SK-N-MC (cell line): ENCODE results near the gene RAD51D.

Source experiments
- DNase-seq: peaks from one replicate; pipeline ENCODE4 v3.0.0-alpha.2; 2011; ENCODE audit warnings: low read depth, low spot score
- H3K27ac ChIP-seq: fragments of 200-600 bp; sonication (generic); 2 replicates; pipeline ENCODE4 v1.5.1; 2016; ENCODE audit warnings: mixed run types
- H3K36me3 ChIP-seq: fragments of 200-600 bp; sonication (generic); 2 replicates; pipeline ENCODE4 v1.6.1; 2017; ENCODE audit warnings: antibody characterized with exemption, low read length, mixed read lengths; ENCODE audit not compliant: insufficient read depth
- H3K4me3 ChIP-seq: fragments of 200-600 bp; sonication (generic); 2 replicates; pipeline ENCODE4 v1.5.1; 2016
- H3K9ac ChIP-seq: fragments of 200-600 bp; sonication (generic); 2 replicates; pipeline ENCODE4 v1.8.0; 2017; ENCODE audit warnings: mixed run types, mixed read lengths; ENCODE audit not compliant: insufficient read length
- H3K9me3 ChIP-seq: fragments of 200-600 bp; sonication (generic); 2 replicates; pipeline ENCODE4 v1.6.1; 2017; ENCODE audit warnings: low read depth, mild to moderate bottlenecking, antibody characterized with exemption, low read length, moderate library complexity, mixed read lengths
- EZH2 ChIP-seq: fragments of 200-600 bp; sonication (generic); IDR thresholded peaks from one replicate; pipeline ENCODE4 v1.6.1; 2017; ENCODE audit warnings: antibody characterized with exemption
- FOXP2 ChIP-seq: optimal IDR thresholded peaks from 2 replicates; pipeline ENCODE3; 2011; ENCODE audit warnings: mild to moderate bottlenecking, moderate library complexity; ENCODE audit not compliant: insufficient read depth; ENCODE audit errors: extremely low read length, control extremely low read depth
- POLR2AphosphoS5 ChIP-seq: IDR thresholded peaks from 2 replicates; pipeline ENCODE4 v1.6.1; 2012; ENCODE audit warnings: mild to moderate bottlenecking, low read depth, low read length, borderline replicate concordance

The RAD51D gene

DNA sequence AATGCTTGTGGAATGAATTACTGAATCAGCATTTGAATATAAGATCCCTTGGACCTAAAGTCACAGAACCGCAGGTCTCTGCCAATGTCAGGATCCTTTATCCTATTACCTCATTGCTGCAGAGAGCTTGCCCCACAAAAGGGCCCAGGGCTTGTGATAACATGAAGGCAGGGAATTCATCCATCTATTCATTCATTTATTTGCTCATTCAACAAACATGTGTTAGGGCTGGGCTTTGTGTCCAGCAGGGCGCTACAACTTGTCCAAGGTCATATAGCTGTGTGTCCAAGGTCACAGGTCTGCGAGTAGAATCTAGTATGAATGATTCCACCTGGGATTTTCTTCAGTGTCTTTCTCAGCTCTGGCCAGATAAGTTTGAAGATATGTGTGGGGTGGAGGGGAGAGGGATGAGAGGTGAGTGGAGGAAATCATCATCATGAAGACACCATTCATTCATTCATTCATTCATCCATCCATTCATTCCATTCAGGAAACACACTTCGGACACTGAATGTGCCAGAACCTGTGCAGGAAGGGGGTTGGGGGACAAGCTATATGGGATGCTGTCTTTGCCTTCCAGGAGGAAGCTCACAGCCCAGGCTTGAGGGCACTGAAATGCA lies 26.7 kb upstream of the RAD51D start:
- H3K9me3 ChIP-seq, result no peaks in the 10 kb centered on the region
- TF ChIP-seq POLR2AphosphoS5 (no peak), EZH2 (no peak), FOXP2 (no peak)
- no peak for DNase-seq
- H3K4me3 ChIP-seq, result no peak overlapping the region
- no peak overlapping the region for H3K9ac ChIP-seq
- H3K27ac ChIP-seq, result no peak overlapping the region
- H3K36me3 ChIP-seq, result no peaks in the 10 kb centered on the region

DNA sequence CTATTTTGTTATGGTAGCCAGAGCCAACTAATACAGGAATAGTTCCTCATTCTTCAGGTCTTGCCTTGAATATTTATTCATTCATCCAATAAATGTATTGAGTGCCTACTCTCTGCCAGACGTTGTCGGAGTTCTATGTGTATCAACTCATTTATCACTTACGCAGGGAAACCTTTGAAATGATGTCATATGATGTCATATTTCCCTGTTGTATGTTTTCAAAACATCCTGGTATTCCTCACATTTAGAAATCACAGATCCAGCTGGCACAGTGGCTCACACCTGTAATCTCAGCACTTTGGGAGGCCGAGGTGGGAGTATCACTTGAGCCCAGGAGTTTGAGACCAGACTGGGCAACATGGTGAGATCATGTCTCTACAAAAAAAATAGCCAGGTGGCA lies 25.2 kb upstream of the RAD51D start:
- no peak for DNase-seq
- TF ChIP-seq POLR2AphosphoS5 (no peak), EZH2 (no peak), FOXP2 (no peak)
- Histone ChIP-seq H3K27ac (no peak overlapping the region), H3K36me3 (peaks cover under 1% of the 10 kb centered on the region), H3K9me3 (no peaks in the 10 kb centered on the region), H3K9ac (no peak overlapping the region), H3K4me3 (no peak overlapping the region)

DNA sequence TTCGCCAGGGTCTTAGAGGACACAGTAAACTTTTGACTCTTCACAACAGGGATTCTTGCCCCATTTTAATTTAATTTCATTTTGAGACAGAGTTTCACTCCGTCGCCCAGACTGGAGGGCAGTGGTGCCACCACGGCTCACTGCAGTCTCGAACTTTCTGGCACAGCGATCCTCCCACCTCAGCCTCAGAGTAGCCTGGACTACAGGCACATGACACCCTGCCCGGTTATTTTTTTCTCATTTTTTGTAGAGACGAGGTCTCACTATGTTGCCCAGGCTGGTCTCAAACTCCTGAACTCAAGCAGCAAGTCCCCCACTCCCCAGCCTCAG lies 22.8 kb upstream of the RAD51D start:
- Histone ChIP-seq H3K9ac (no peak overlapping the region), H3K9me3 (no peaks in the 10 kb centered on the region), H3K4me3 (peak overlapping the region; percentile 95; the same call in 1 of the 2 replicates), H3K27ac (no peak overlapping the region), H3K36me3 (peaks cover 23% of the 10 kb centered on the region)
- no peak for DNase-seq
- TF ChIP-seq EZH2 (no peak), FOXP2 (no peak), POLR2AphosphoS5 (no peak)

DNA sequence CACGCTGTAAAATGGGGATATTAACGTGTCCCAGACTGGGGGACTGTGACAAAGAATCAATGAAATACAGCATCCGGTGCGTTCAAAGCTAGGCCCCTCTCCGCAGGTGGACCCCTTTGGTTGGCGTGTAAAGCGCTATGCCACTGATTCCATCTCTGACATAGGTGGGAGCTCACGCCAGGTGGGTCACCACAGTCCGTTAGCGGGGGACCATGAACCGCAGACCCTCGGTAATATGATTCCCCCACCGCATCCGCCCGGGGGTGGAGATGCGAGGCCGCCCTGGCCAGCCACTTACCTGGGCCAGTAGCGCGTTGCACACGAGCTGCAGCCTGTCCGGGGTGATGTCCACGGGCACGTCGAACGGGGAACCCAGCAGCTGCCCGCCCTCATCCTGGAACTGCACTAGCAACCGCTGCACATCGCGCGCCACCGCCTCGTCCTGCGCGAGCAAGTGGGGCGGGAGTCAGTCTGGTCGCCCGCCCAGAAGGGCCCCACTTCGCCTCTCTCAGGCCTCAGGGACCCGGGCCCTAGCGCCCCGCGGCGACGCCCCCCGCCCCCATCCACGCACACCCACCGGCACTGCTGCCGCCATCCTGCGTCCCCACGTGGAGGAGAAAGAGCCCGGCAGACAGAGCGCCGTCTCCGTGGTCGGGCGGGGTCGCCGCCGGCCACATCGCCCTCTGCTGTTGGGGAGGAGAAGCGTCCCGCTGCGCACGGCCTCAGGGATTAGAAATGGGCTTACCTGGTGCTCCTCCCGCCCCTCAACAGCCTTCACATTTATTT lies 22.2 kb upstream of the RAD51D start, which contains the start of gene NLE1:
Gene NLE1, minus strand, starts transcription at position 623 of the 786 bp plus-strand sequence. Its CDS starts 28 bp downstream, at position 595.
- TF ChIP-seq EZH2, result no peak
- peak; percentile 91 for TF ChIP-seq POLR2AphosphoS5
- Histone ChIP-seq H3K9ac (peak within 1 kb of the TSS; percentile 87), H3K4me3 (peak within 1 kb of the TSS; percentile 95), H3K27ac (no peak within 1 kb of the TSS), H3K36me3 (peaks cover 29% of the 10 kb centered on the region), H3K9me3 (no peaks in the 10 kb centered on the region)
- no peak for DNase-seq

DNA sequence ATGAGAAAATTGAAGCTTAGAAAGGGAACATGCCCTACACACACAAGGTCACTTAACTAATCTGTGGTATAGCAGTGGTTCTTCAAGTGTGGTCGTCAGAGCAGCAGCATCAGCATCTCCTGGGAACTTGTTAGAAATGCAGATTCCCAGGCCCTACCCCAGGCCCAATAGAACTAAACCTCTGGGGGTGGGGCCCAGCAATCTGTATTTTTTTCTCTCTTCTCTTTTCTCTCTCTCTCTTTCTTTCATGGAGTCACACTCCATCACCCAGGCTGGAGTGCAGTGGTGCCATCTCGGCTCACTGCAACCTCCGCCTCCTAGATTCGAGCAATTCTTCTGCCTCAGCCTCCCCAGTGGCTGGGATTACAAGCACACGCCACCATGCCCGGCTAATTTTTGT lies 18.6 kb upstream of the RAD51D start:
- no peak overlapping the region for H3K4me3 ChIP-seq

DNA sequence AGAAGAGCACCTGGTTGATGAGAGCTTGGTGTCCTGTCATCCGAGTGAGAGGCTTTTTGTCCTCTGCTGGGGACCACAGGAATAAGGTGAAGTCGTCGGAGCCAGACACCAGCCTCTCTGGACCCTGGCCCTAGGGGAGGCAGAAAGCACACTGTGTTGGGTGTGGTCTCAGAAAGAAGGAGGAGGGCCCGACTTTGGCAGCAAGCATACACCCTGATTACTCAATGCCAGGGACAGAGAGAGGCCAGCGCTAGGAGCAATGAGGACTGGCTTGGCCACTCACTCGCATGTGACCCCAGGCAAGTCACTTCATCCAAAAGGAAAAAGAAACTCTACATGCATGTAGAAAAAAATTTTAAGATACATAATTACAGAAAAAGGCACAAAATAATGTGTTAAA lies 15.7 kb upstream of the RAD51D start:
- no peak overlapping the region for H3K4me3 ChIP-seq
- H3K27ac ChIP-seq, result no peak overlapping the region
- no peak for TF ChIP-seq FOXP2
- TF ChIP-seq EZH2, result no peak
- no peak for TF ChIP-seq POLR2AphosphoS5
- peaks cover 89% of the 10 kb centered on the region for H3K36me3 ChIP-seq
- no peak for DNase-seq
- H3K9me3 ChIP-seq, result no peaks in the 10 kb centered on the region
- H3K9ac ChIP-seq, result no peak overlapping the region

More for the DNA sequence above, 18.6 kb upstream of the RAD51D start:
- H3K27ac ChIP-seq, result no peak overlapping the region
- H3K36me3 ChIP-seq, result peaks cover 65% of the 10 kb centered on the region
- no peak for TF ChIP-seq FOXP2
- no peak for DNase-seq
- H3K9me3 ChIP-seq, result no peaks in the 10 kb centered on the region
- no peak overlapping the region for H3K9ac ChIP-seq

DNA sequence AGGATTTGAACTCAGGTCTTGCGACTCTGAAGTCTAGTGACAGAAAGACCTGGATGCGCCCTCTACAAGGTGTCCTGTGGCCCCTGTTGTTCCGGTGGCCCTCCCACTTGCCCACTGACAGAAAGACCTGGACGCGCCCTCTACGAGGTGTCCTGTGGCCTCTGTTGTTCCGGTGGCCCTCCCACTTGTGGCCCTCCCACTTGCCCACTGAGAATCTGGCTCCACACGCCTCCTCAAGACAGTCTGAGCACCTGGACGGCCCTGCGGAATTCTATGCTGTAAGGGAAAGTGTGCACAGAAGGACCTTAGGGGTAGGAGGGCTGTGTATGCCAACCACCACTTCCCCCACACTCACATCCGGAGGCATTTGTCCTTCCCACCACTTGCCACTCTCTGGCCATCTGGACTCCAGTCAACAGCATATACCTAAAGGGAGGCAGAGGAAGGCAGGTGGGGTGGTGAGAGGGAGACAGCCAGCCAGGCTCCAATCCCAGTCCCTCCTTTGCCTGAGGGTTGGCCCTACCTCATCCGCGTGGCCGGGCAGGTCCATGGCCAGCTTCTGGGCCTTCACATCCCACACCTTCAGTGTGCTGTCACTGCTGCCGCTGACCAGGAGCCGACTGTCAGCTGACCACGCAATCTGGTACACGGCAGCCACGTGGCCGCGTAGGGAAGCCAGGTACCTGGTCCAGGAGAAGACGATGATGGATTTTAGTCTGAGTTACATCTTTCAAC lies 13.3 kb upstream of the RAD51D start:
- Histone ChIP-seq H3K36me3 (peaks cover 70% of the 10 kb centered on the region), H3K9me3 (no peaks in the 10 kb centered on the region), H3K4me3 (no peak overlapping the region), H3K9ac (no peak overlapping the region), H3K27ac (no peak overlapping the region)
- TF ChIP-seq EZH2 (no peak), POLR2AphosphoS5 (no peak), FOXP2 (no peak)
- no peak for DNase-seq

DNA sequence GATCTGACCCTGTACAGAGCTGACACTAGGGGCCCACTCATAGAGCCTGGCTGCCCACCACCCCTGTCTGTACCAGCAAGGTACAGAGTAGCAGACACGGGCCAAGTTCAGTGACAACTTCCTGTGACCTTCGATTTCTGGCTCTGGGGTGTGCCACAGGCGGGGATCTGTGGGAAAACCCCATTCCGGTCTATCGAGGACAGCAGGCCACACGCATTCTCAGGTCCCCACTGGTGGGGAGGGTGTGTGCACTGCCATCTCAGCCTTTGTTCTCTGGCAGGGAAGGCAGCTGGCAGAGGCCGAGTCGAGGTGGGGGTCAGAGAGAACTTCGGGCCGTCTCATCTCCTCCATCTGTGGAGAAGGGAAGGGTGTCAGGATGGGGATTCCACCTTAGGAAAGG lies 12.4 kb upstream of the RAD51D start:
- no peak for DNase-seq
- H3K4me3 ChIP-seq, result no peak overlapping the region
- H3K9me3 ChIP-seq, result no peaks in the 10 kb centered on the region
- H3K36me3 ChIP-seq, result peaks cover 62% of the 10 kb centered on the region
- TF ChIP-seq FOXP2, result no peak
- no peak for TF ChIP-seq EZH2
- TF ChIP-seq POLR2AphosphoS5, result no peak
- H3K9ac ChIP-seq, result no peak overlapping the region
- no peak overlapping the region for H3K27ac ChIP-seq
